MM.1S (cell line): ENCODE data around the gene NFAM1.

ENCODE experiments used
- DNase-seq: peaks from one replicate; pipeline ENCODE4 v3.0.0-alpha.2; 2015
- H2AFZ ChIP-seq: fragments of 300-600 bp; sonication (generic); 2 replicates; pipeline ENCODE4 v1.6.0; 2016; ENCODE audit warnings: antibody characterized with exemption, low read length
- H3F3A ChIP-seq: fragments of 300-600 bp; sonication (generic); 2 replicates; pipeline ENCODE4 v1.6.1; 2016; ENCODE audit warnings: mild to moderate bottlenecking, antibody characterized with exemption, low read length, moderate library complexity, mixed read lengths; ENCODE audit not compliant: insufficient read depth
- H3K27ac ChIP-seq: fragments of 300-600 bp; sonication (generic); 2 replicates; pipeline ENCODE4 v1.5.1; 2016; ENCODE audit warnings: mild to moderate bottlenecking, low read length
- H3K27me3 ChIP-seq: fragments of 300-600 bp; sonication (generic); replicated peaks from 2 replicates; pipeline ENCODE4 v1.6.0; 2016; ENCODE audit warnings: low read length; ENCODE audit not compliant: insufficient read depth
- H3K36me3 ChIP-seq: fragments of 300-600 bp; sonication (generic); replicated peaks from 2 replicates; pipeline ENCODE4 v1.6.1; 2016; ENCODE audit warnings: mild to moderate bottlenecking, low read length, mixed read lengths; ENCODE audit not compliant: insufficient read depth
- H3K4me1 ChIP-seq: fragments of 300-600 bp; sonication (generic); 2 replicates; pipeline ENCODE4 v1.6.1; 2016; ENCODE audit warnings: low read length, mixed read lengths
- H3K4me2 ChIP-seq: fragments of 300-600 bp; sonication (generic); 2 replicates; pipeline ENCODE4 v1.6.0; 2016; ENCODE audit warnings: low read depth, low read length
- H3K4me3 ChIP-seq: fragments of 300-600 bp; sonication (generic); 2 replicates; pipeline ENCODE4 v1.5.1; 2016; ENCODE audit warnings: low read length, mixed read lengths
- H3K79me2 ChIP-seq: fragments of 300-600 bp; sonication (generic); 2 replicates; pipeline ENCODE4 v1.6.1; 2016; ENCODE audit warnings: mixed run types, low read length, mixed read lengths
- H3K9ac ChIP-seq: fragments of 300-600 bp; sonication (generic); 2 replicates; pipeline ENCODE4 v1.6.1; 2016; ENCODE audit warnings: low read length, mixed read lengths
- H3K9me2 ChIP-seq: fragments of 300-600 bp; sonication (generic); replicated peaks from 2 replicates; pipeline ENCODE4 v1.6.1; 2016; ENCODE audit warnings: mild to moderate bottlenecking, low read length, mixed read lengths; ENCODE audit not compliant: insufficient read depth
- H3K9me3 ChIP-seq: fragments of 300-600 bp; sonication (generic); replicated peaks from 2 replicates; pipeline ENCODE4 v1.6.1; 2016; ENCODE audit warnings: mild to moderate bottlenecking, low read length, mixed read lengths; ENCODE audit not compliant: insufficient read depth
- H4K20me1 ChIP-seq: fragments of 300-600 bp; sonication (generic); 2 replicates; pipeline ENCODE4 v1.6.1; 2016; ENCODE audit warnings: mild to moderate bottlenecking, low read length, moderate library complexity, mixed read lengths; ENCODE audit not compliant: insufficient read depth
- EZH2 ChIP-seq: fragments of 300-600 bp; sonication (generic); optimal IDR thresholded peaks from 2 replicates; pipeline ENCODE3; 2017; ENCODE audit warnings: low read depth, mild to moderate bottlenecking, antibody characterized with exemption, low read length, mixed read lengths
- EZH2phosphoT487 ChIP-seq: fragments of 300-600 bp; sonication (generic); IDR thresholded peaks from 2 replicates; pipeline ENCODE4 v1.6.1; 2018; ENCODE audit warnings: antibody characterized with exemption, low read length
- TF ChIP-seq, protein P1 (sequence below): fragments of 300-600 bp; sonication (generic); IDR thresholded peaks from 2 replicates; pipeline ENCODE4 v1.5.1; 2016; ENCODE audit warnings: antibody characterized with exemption, low read length, mixed read lengths

Gene NFAM1

DNA sequence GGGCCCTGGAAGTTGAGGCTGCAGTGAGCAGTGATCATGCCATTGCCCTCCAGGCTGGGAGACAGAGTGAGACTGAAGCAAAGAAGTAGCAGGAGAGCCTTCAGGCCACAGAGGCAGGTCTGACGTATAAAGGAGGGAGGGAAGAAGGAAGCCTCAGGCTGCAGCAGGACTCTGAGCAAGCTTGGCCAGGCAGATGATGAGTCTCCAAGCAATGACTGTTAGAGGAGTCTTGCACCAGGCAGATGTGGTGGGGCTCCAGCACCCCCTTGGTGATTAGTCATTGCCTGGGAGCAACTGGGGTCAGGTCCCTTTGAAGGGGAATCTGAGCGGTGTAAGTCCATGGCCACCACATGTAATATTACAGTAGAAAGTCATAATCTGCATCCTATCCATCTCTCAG is 36.6 kb upstream of the NFAM1 start:
- Histone ChIP-seq H3K79me2 (no peaks in the 10 kb centered on the region), H3K9ac (no peak overlapping the region), H2AFZ (no peak overlapping the region), H3K27me3 (peaks cover 51% of the 10 kb centered on the region), H3K4me1 (no peaks in the 10 kb centered on the region), H3K36me3 (no peaks in the 10 kb centered on the region), H4K20me1 (no peaks in the 10 kb centered on the region), H3K4me2 (no peak overlapping the region), H3K9me2 (no peaks in the 10 kb centered on the region), H3K9me3 (no peaks in the 10 kb centered on the region), H3F3A (no peaks in the 10 kb centered on the region), H3K4me3 (no peak overlapping the region), H3K27ac (no peak overlapping the region)
- DNase-seq = no peak
- TF ChIP-seq EZH2phosphoT487 = no peak
- TF ChIP-seq EZH2 = no peak
- TF ChIP-seq, protein P1, sequence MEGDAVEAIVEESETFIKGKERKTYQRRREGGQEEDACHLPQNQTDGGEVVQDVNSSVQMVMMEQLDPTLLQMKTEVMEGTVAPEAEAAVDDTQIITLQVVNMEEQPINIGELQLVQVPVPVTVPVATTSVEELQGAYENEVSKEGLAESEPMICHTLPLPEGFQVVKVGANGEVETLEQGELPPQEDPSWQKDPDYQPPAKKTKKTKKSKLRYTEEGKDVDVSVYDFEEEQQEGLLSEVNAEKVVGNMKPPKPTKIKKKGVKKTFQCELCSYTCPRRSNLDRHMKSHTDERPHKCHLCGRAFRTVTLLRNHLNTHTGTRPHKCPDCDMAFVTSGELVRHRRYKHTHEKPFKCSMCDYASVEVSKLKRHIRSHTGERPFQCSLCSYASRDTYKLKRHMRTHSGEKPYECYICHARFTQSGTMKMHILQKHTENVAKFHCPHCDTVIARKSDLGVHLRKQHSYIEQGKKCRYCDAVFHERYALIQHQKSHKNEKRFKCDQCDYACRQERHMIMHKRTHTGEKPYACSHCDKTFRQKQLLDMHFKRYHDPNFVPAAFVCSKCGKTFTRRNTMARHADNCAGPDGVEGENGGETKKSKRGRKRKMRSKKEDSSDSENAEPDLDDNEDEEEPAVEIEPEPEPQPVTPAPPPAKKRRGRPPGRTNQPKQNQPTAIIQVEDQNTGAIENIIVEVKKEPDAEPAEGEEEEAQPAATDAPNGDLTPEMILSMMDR = no peak

DNA sequence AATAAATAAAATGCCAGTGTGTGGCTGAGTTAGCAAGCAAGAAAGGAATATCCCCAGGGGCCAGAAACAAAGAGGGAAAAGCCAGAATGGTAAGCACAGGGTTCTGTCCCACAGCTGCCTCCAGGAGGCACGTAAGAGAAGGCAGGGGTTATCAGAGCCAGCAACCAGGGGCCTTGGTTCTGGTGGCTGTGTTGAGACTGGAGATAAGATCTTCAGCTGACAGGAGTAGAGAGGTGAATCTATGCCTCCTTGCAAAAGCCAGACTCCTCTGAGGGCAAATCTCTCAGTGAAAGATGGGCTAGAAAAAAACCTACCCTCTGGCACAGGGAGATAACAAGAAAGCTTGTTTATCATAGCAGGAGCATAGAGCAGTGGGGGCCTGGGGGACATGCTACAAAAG is 29.8 kb upstream of the NFAM1 start:
- no peak overlapping the region for H3K27ac ChIP-seq
- H3K4me3 ChIP-seq = no peak overlapping the region
- H3K79me2 ChIP-seq = no peaks in the 10 kb centered on the region
- H3K4me2 ChIP-seq = no peak overlapping the region
- no peaks in the 10 kb centered on the region for H4K20me1 ChIP-seq
- H3K9ac ChIP-seq = no peak overlapping the region
- H3K27me3 ChIP-seq = peaks cover 74% of the 10 kb centered on the region
- H2AFZ ChIP-seq = no peak overlapping the region
- H3F3A ChIP-seq = no peaks in the 10 kb centered on the region
- no peaks in the 10 kb centered on the region for H3K36me3 ChIP-seq
- H3K4me1 ChIP-seq = 0 out of 2 replicates have a peak, but pooled peaks cover 5% of the 10 kb centered on the region
- no peaks in the 10 kb centered on the region for H3K9me3 ChIP-seq
- H3K9me2 ChIP-seq = no peaks in the 10 kb centered on the region
- no peak for TF ChIP-seq EZH2phosphoT487
- TF ChIP-seq, protein P1 = no peak
- no peak for TF ChIP-seq EZH2
- DNase-seq = no peak

GRCh38 chr22:42461511-42461910 is 29.3 kb upstream of the NFAM1 start:
- no peaks in the 10 kb centered on the region for H3K9me2 ChIP-seq
- 0 out of 2 replicates have a peak, but pooled peaks cover 5% of the 10 kb centered on the region for H3K4me1 ChIP-seq
- H3K36me3 ChIP-seq = no peaks in the 10 kb centered on the region
- no peaks in the 10 kb centered on the region for H4K20me1 ChIP-seq
- H3K9me3 ChIP-seq = no peaks in the 10 kb centered on the region
- no peaks in the 10 kb centered on the region for H3F3A ChIP-seq
- peaks cover 79% of the 10 kb centered on the region for H3K27me3 ChIP-seq
- no peak overlapping the region for H3K9ac ChIP-seq
- no peaks in the 10 kb centered on the region for H3K79me2 ChIP-seq
- no peak overlapping the region for H3K27ac ChIP-seq
- H3K4me3 ChIP-seq = no peak overlapping the region
- H3K4me2 ChIP-seq = no peak overlapping the region
- TF ChIP-seq EZH2phosphoT487 (no peak), EZH2 (no peak)
- TF ChIP-seq, protein P1 = no peak
- H2AFZ ChIP-seq = no peak overlapping the region
- DNase-seq = no peak
